ENCODE measurements around the gene CFC1B.
"Not testable (repeated sequence)": the region's sequence is repeated elsewhere in the genome, so short reads cannot be mapped to it uniquely, and the experiment has no call there.

- not testable (repeated sequence) for TF ChIP-seq POLR2AphosphoS5 (IDR thresholded peaks at IDR 0.05; ENCODE audit: low read depth, low read length); TAF1 (IDR thresholded peaks at IDR 0.05; ENCODE audit: borderline replicate concordance, low read depth, low read length); POLR2A (IDR thresholded peaks at IDR 0.05; ENCODE audit: low read depth, low read length)
These were observed 9.1 kb upstream of the CFC1B start for GRCh38 chr2:130511747-130512451.
